Left lung (tissue), 10 donors: Measurements from ENCODE around the gene AQP12A. TPM values are rescaled to one million over a fixed set of nuclear protein-coding genes. Genes with fewer than 3 reads are reported as not detected.
"Not testable (repeated sequence)": the region's sequence is repeated elsewhere in the genome, so short reads cannot be mapped to it uniquely, and the experiment has no call there.

Experiments used
- ATAC-seq: fragments of 200-7000 bp; cut with Tn5 transposase; one replicate; pipeline ENCODE4 v1.9.1; 2020; ENCODE audit warnings: moderate library complexity
- DNase-seq, 4 donors: peaks; one replicate each; pipeline ENCODE4 v3.0.0-alpha.2; 2013 to 2020
- H3K27ac ChIP-seq, 2 donors: fragments of 200-600 bp; sonication (generic) in 1 of 2; one replicate each; pipeline versions ENCODE4 v1.5.0 to v1.8.0; 2020 to 2021
- H3K27me3 ChIP-seq, 2 donors: fragments of 200-600 bp; sonication (generic) in 1 of 2; one replicate each; pipeline versions ENCODE4 v1.5.0 to v1.8.0; 2020 to 2021
- H3K36me3 ChIP-seq, 2 donors: fragments of 200-600 bp; sonication (generic) in 1 of 2; one replicate each; pipeline versions ENCODE4 v1.5.0 to v1.8.0; 2020 to 2021
- H3K4me1 ChIP-seq, 2 donors: fragments of 200-600 bp; one replicate each; pipeline ENCODE4 v1.8.0; 2021
- H3K4me3 ChIP-seq, 2 donors: fragments of 200-600 bp; sonication (generic) in 1 of 2; one replicate each; pipeline versions ENCODE4 v1.5.0 to v1.8.0; 2020 to 2021; ENCODE audit warnings: mild to moderate bottlenecking in 1 of 2
- H3K9me3 ChIP-seq, 2 donors: fragments of 200-600 bp; sonication (generic) in 1 of 2; one replicate each; pipeline versions ENCODE4 v1.5.0 to v1.8.0; 2020 to 2021
- intact Hi-C, 2 donors: fragments of 100-400 bp; cut with DNase I; formaldehyde crosslinking; loops; one replicate each; pipeline versions ENCODE4 v1.11.2 to v1.14.2; 2022
- polyA plus RNA-seq, 6 donors: library from polyadenylated mRNA; unstranded; fragments of 120-200 nt; gene quantifications; one replicate each; pipeline ENCODE4 v1.2.1, GENCODE V29; 2013; ENCODE audit not compliant: insufficient read length in 6 of 6
- total RNA-seq, 2 donors: library from RNA; stranded (reverse); fragmentation: NEBNext Ultra II Directional; extraction: Animal tissue kit (Norgen Biotek cat#: 25700); gene quantifications; one replicate each; pipeline ENCODE4 v1.2.1, GENCODE V29; 2021
- TF ChIP-seq, protein P1 (sequence below), 2 donors: fragments of 200-600 bp; sonication (generic) in 1 of 2; IDR thresholded peaks; one replicate each; pipeline versions ENCODE4 v1.5.0 to v1.8.0; 2021; ENCODE audit warnings: antibody characterized with exemption in 2 of 2
- donor health status: DM: no; HTN: yes; CAD: no.
- donor health status: DM: no; HTN: no; CAD: no.

AQP12A gene
- total and polyA plus RNA-seq, 8 donors = not detected

- Histone ChIP-seq H3K4me1 (no peaks in the 10 kb centered on the region), H3K36me3 (no peaks in the 10 kb centered on the region), H3K9me3 (no peaks in the 10 kb centered on the region), H3K27ac (no peak overlapping the region), H3K4me3 (no peak overlapping the region), H3K27me3 (peaks cover 0 to 13% of the 10 kb centered on the region in 2 donors)
- DNase-seq (peak in 1 of 4 donors; percentile 58), ATAC-seq (no peak)
- TF ChIP-seq, protein P1, sequence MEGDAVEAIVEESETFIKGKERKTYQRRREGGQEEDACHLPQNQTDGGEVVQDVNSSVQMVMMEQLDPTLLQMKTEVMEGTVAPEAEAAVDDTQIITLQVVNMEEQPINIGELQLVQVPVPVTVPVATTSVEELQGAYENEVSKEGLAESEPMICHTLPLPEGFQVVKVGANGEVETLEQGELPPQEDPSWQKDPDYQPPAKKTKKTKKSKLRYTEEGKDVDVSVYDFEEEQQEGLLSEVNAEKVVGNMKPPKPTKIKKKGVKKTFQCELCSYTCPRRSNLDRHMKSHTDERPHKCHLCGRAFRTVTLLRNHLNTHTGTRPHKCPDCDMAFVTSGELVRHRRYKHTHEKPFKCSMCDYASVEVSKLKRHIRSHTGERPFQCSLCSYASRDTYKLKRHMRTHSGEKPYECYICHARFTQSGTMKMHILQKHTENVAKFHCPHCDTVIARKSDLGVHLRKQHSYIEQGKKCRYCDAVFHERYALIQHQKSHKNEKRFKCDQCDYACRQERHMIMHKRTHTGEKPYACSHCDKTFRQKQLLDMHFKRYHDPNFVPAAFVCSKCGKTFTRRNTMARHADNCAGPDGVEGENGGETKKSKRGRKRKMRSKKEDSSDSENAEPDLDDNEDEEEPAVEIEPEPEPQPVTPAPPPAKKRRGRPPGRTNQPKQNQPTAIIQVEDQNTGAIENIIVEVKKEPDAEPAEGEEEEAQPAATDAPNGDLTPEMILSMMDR (IDR thresholded peaks at IDR 0.05) = no peak
- intact Hi-C loops = no loop called here
Observed at GRCh38 chr2:240689975-240690374, 1.7 kb upstream of the AQP12A start.

DNA sequence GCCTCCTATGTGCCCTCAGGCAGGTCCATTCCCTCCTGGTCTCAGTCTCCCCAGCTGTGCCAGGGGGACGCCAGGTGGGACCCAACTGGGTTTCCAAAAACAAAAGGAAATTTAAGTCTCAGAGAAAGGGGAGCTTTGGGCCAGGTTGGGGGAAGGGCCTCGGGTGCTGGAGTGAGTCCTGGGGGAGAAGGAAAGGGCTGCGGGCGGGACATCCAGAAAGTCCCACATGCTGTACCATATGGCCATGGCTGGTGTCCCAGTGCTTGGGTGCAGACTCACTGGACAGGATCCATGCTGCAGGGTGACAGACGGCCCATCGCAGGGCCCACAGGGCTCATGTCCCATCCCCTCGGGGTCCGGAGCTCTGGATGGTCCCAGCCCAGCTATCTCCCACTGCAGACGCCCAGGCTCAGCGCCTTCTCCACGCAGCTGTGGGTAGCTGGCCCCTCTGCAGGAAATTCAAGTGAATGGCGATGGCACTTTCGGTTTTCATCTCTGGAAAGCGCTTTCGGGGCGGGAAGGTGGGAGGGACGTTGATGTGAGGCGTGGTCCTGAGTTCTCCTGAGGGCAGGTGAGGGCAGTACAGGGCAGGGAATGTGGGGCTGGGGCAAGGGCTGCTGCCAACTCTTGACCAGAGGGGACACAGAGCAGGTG lies 1.1 kb upstream of the AQP12A start:
- H3K9me3 ChIP-seq, H3K27ac ChIP-seq, H3K4me1 ChIP-seq, ATAC-seq, H3K36me3 ChIP-seq, intact Hi-C loops, H3K4me3 ChIP-seq: not testable (repeated sequence)
- peaks cover 0 to 13% of the 10 kb centered on the region in 2 donors for H3K27me3 ChIP-seq
- peak in 1 of 4 donors; percentile 36 for DNase-seq

DNA sequence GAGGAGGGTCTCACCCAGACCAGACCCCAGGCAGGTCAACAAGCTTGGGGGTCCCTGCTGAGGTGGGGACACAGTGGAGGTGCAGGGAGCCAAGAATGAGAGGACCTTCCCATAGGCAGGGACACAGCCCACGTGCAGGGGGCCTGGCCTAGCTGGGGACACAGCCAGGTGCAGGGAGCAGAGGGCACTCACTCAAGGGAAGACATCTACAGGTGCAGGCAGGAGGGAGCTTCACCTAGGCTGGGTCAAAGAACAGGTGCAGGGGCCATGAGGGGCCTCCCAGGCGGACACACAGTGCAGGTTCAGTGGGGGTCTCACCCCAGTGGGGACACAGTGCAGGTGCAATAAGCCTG lies 615 bp upstream of the AQP12A start:
- H3K4me1 ChIP-seq, H3K4me3 ChIP-seq, H3K36me3 ChIP-seq, H3K9me3 ChIP-seq, H3K27ac ChIP-seq, intact Hi-C loops, ATAC-seq: not testable (repeated sequence)
- H3K27me3 ChIP-seq = peaks cover 0 to 13% of the 10 kb centered on the region in 2 donors
- peak in 1 of 4 donors; percentile 39 for DNase-seq

- peak in 2 of 4 donors; percentile 16 to 49 for DNase-seq
- ATAC-seq, H3K9me3 ChIP-seq, H3K36me3 ChIP-seq, H3K4me3 ChIP-seq, H3K4me1 ChIP-seq, intact Hi-C loops, H3K27ac ChIP-seq, H3K27me3 ChIP-seq: not testable (repeated sequence)
Observed at GRCh38 chr2:240692583-240693561, 1.2 kb downstream of the AQP12A start.

GRCh38 chr2:240694304-240694703 lies 2.6 kb downstream of the AQP12A start:
- H3K36me3 ChIP-seq, ATAC-seq, H3K4me3 ChIP-seq, H3K9me3 ChIP-seq, H3K4me1 ChIP-seq, H3K27ac ChIP-seq, DNase-seq, H3K27me3 ChIP-seq, intact Hi-C loops: not testable (repeated sequence)

DNA sequence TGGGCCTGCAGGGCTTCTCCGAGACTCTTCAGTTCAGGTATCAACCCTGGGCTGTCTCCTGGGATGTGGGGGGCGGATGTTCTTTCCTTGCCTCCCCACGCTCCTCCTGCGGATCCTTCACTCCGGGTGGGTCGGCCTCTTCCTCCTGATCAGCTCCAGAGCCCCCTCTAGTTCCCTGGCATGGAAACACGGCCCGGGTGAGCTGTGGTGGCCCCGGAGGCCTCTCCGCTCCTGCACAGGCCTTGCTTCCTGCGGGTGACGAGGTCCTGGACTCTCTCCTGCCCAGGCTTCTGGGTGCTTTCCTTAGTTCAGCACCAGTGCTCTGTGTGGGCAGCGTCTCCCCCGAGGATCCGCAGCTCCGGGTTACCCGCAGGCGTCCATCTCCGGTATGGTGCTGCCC lies 3.9 kb downstream of the AQP12A start:
- H3K4me1 ChIP-seq, H3K9me3 ChIP-seq, DNase-seq, H3K27ac ChIP-seq, H3K27me3 ChIP-seq, ATAC-seq, intact Hi-C loops, H3K4me3 ChIP-seq, H3K36me3 ChIP-seq: not testable (repeated sequence)

GRCh38 chr2:240696469-240696868 lies 4.8 kb downstream of the AQP12A start:
- H3K9me3 ChIP-seq, H3K4me3 ChIP-seq, ATAC-seq, H3K27ac ChIP-seq, intact Hi-C loops, H3K4me1 ChIP-seq, H3K36me3 ChIP-seq, DNase-seq: not testable (repeated sequence)
- peaks cover 0 to 16% of the 10 kb centered on the region in 2 donors for H3K27me3 ChIP-seq

DNA sequence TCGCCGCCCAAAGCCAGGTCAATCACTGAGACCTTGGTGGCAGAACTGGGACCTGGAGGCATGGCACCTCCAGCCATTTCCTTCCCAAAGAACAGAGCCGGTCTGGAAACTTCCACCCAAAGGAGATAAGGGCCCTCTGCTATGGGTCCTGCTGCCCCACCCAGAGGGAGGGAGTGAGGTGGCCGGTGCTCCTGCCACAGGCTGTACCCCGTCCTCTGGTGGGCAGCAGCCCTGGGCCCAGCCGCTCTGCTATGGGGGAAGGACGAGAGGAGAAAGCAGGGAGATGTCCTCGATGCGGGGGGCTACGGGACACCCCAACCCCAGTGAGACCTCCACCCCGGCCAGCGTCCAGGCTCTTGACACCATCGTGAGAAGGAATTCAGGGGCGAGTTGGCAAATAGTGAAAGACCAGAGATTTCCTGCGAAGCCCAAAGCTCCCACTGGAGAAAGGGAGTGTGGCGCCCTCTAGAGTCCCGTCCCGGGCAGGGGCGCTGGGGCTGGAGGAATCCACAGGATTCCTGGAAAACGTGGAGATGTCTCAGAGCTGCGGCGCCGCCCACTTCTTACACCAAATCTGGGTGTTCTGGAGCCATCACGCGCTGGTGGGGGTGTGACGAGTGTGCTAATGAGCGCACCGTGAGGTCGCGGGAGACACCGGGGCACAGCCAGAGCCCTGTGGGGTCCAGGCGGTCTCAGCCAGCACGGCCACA lies 7.3 kb downstream of the AQP12A start:
- H3K4me1 ChIP-seq, H3K4me3 ChIP-seq, H3K36me3 ChIP-seq, H3K9me3 ChIP-seq, intact Hi-C loops, H3K27ac ChIP-seq: not testable (repeated sequence)
- DNase-seq (peak in 2 of 4 donors; percentile 22 to 65), ATAC-seq (peak; percentile 74)
- H3K27me3 ChIP-seq = peaks cover 0 to 38% of the 10 kb centered on the region in 2 donors

GRCh38 chr2:240699835-240700234 lies 8.2 kb downstream of the AQP12A start:
- H3K9me3 ChIP-seq, H3K36me3 ChIP-seq, intact Hi-C loops, ATAC-seq, H3K4me1 ChIP-seq, H3K4me3 ChIP-seq, H3K27ac ChIP-seq: not testable (repeated sequence)
- H3K27me3 ChIP-seq = peaks cover 0 to 46% of the 10 kb centered on the region in 2 donors
- DNase-seq = peak in 2 of 4 donors; percentile 12 to 56

GRCh38 chr2:240700616-240701015 lies 8.9 kb downstream of the AQP12A start:
- DNase-seq = peak in 2 of 4 donors; percentile 5 to 9
- H3K27ac ChIP-seq, H3K9me3 ChIP-seq, H3K36me3 ChIP-seq, ATAC-seq, H3K4me1 ChIP-seq, intact Hi-C loops, H3K4me3 ChIP-seq: not testable (repeated sequence)
- H3K27me3 ChIP-seq = peaks cover 0 to 51% of the 10 kb centered on the region in 2 donors
